Measurements from ENCODE around the gene HES2. TPM values are rescaled to one million over a fixed set of nuclear protein-coding genes. Genes with fewer than 3 reads are reported as not detected.
A peak's percentile ranks its signal among the peaks of the same experiment; 100 is the strongest.

HES2 gene
- total RNA-seq, 1 donor from 2014 or later, result 0.26 TPM

DNA sequence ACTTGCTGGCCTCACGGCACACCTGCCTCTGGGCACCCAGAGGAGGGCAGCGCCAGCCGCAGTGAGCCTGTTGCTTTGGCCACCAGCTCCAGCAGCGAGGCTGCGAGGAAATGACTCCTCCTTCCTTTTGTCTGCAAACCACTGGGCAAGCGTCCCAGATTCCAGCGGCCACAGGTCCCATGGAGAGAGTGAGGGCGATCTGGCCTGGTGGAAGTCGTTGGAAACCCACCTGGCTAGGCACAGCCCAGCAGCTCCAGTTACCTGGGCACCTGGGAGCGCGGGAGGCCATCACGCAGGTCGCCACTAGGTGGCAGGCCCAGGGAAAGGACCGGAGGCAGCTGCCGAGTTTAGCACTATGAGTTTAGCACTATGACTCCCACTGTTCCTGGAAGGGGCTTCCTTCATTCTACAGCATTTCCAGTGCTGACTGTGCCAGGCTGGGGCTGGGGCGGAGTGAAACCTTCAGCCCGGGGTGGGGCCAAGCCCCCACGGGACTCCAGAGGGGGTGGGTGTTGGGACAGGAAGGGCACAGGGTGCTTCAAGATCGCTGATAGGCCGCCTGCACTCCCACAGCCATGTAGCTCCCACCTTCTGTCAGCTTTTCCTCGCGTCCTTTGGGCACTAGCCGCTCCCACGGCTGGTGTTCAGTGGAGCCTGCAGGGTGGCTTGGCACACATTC, 3.7 kb upstream of the HES2 start:
- Mint-ChIP-seq H3K4me1 (peaks cover 12% of the 10 kb centered on the region), H3K9me3 (no peaks in the 10 kb centered on the region), H3K27ac (no peak overlapping the region), H3K36me3 (ENCODE audit: low read depth) (no peaks in the 10 kb centered on the region), H3K27me3 (peaks cover 50% of the 10 kb centered on the region), H3K4me3 (peak overlapping the region; percentile 63)
- intact Hi-C loops (cut with micrococcal nuclease), result loop anchor here (5.0 kb wide), 2 partner anchors 39 to 176 kb away; no protein-coding TSS in a partner anchor
- DNase-seq, result peak; percentile 92

DNA sequence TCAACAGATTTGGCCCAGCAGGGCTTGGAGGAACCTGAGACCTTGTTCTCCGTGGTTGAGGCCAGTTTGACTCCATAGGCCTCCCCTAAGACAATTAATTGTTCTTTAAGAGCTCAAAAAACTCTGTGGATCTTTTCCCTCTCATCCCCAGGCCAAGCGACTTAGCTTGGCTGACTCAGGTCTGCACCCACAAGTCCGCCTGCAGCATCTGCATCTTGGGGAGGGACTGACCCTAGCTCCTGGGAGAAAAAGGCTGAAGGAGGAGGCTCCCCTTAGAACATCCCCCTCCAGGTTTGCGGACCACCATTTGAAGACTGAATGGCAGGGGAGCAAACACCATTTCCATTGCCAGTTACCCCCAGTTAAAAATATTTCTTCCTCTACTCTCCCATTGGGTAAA, 1.5 kb upstream of the HES2 start:
- Mint-ChIP-seq H3K27me3 (peaks cover 64% of the 10 kb centered on the region), H3K9me3 (no peaks in the 10 kb centered on the region), H3K4me1 (peaks cover 12% of the 10 kb centered on the region), H3K27ac (no peak overlapping the region), H3K36me3 (ENCODE audit: low read depth) (no peaks in the 10 kb centered on the region), H3K4me3 (no peak overlapping the region)
- intact Hi-C loops (cut with micrococcal nuclease), result loop anchor here (5.0 kb wide), 2 partner anchors 41 to 174 kb away; no protein-coding TSS in a partner anchor
- DNase-seq, result no peak

DNA sequence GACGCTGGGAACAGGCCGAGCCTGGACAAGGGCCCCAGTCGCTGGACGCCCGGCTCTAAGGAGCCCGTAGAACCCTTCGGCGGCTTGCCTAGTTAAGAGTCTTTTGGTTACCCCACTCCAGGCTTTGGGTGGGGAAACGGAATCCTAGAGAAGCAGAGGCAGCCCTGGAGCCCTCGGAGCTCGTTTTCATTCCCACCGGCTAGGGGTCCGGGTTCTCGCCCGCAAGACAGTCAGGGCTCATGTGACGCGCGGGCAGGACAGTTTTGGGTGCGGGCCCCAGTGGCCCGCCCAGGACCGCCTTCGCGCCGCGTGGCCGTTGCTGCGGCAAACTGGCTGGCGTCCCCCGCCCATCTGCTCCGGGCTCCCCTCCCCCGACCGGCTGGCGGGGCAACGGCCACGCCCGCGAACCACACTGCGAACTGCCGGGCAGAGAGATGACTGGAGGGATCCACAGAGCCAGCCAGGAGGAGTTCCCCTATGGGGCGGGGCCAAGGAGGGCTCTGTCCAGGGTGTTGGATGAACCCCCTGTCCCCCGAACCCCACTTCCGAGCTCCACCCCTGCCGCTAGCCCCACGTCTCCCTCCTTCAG, 829 bp upstream of the HES2 start:
- DNase-seq, result peak; percentile 74
- no peaks in the 10 kb centered on the region for H3K36me3 Mint-ChIP-seq (ENCODE audit: low read depth)
- H3K27me3 Mint-ChIP-seq, result peaks cover 67% of the 10 kb centered on the region
- peak overlapping the region; percentile 21 for H3K4me3 Mint-ChIP-seq
- no peak overlapping the region for H3K27ac Mint-ChIP-seq
- intact Hi-C loops (cut with micrococcal nuclease), result loop anchor here (5.0 kb wide), 2 partner anchors 42 to 173 kb away; no protein-coding TSS in a partner anchor
- no peaks in the 10 kb centered on the region for H3K9me3 Mint-ChIP-seq
- H3K4me1 Mint-ChIP-seq, result peaks cover 12% of the 10 kb centered on the region

DNA sequence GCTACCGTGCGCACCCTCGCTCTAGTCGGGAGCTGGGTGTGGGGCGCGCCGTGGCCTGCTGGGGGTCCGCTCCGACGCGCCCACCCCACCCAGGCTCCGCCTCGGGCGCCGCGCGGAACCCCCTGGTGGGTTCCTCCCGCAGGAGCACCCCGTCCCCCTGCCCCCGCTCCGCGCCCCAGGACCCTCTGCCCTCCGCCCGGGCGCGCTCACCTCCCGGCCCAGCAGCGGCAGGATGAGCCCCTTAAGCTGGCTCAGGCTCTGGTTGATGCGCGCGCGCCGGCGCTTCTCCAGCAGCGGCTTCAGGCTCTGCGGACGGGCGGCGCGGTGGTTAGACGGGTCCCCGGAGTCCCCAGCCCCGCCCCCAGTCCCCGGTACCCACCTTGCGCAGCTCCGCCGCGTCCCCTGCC, 319 bp downstream of the HES2 start:
- intact Hi-C loops (cut with micrococcal nuclease), result no loop called here
- Mint-ChIP-seq H3K9me3 (no peaks in the 10 kb centered on the region), H3K27ac (no peak overlapping the region), H3K4me3 (peak overlapping the region; percentile 53), H3K36me3 (ENCODE audit: low read depth) (no peaks in the 10 kb centered on the region), H3K27me3 (peaks cover 70% of the 10 kb centered on the region), H3K4me1 (peaks cover 15% of the 10 kb centered on the region)
- no peak for DNase-seq

DNA sequence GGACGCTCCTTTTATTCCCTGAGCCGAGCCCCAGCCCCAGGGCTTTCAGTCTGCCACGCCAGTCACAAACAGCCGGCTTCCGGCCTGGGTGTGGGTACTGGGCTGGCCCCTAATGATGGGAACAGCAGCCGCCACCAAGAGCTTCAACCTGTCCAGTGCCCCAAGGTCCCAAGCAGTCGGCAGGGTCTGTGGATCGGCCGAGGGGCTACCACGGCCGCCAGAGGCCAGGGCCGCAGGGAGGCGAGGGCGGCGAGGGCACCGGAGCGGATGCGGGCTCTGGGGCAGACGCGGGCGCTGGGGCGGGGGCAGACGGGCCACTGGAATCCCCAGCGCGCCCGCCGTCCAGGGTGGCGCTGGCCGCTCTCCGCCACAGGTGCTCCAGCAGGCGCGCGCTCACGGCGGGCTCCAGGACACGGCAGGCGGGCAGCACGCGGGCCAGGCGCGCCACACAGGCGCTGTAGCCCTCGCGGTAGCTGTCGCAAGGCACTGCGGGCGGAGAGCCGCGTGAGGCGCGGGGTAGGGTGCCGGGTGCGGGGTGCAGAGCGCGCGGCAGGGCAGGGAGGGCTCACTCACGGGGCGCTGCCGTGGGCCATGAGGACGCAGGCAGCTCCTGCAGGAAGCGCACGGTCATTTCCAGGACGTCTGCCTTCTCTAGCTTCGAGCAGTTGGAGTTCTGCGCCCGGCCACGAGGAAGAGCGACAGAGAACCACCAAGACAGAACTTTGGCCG, 887 bp downstream of the HES2 start:
- peaks cover 68% of the 10 kb centered on the region for H3K27me3 Mint-ChIP-seq

DNA sequence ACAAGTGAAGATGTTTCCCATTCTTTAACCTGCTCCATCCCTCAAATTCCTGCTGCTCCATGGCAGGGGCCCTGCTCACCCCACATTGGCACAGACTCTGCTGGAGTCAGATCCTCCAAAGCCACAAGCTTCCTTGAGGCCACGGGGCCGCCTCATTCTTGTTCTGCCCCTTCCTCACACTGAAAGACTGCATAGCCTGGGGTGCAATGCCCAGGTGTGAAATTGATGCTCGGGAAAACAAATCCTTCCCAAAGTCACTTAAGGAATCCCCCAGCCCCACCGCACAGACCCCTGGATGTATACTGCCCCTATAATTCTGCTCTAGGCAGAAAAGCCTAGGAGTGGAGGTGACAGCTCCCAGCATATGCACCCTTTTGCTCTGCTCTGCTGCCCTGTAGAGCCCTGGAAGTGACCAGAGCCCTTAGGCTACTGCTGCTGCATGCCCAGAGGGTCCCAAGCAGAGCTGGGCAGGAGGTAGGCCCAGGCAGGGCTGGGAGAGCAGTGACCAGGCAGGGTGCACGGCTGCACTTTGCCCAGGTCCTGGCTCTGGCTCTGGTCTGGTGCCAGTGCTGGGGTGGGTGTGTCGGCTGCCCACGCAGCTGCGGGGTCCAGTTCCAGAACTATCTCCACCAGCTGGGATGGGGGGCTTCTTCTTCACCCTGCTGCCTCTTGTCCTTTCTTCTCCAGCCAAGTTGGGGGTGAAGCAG, 1.6 kb downstream of the HES2 start:
- peaks cover 65% of the 10 kb centered on the region for H3K27me3 Mint-ChIP-seq
- H3K9me3 Mint-ChIP-seq, result no peaks in the 10 kb centered on the region
- H3K4me3 Mint-ChIP-seq, result no peak overlapping the region
- DNase-seq, result no peak
- H3K36me3 Mint-ChIP-seq (ENCODE audit: low read depth), result no peaks in the 10 kb centered on the region
- intact Hi-C loops (cut with micrococcal nuclease), result no loop called here
- H3K4me1 Mint-ChIP-seq, result peaks cover 13% of the 10 kb centered on the region
- H3K27ac Mint-ChIP-seq, result no peak overlapping the region

More for the DNA sequence above, 887 bp downstream of the HES2 start:
- no peaks in the 10 kb centered on the region for H3K36me3 Mint-ChIP-seq (ENCODE audit: low read depth)
- peak overlapping the region; percentile 53 for H3K4me3 Mint-ChIP-seq
- intact Hi-C loops (cut with micrococcal nuclease), result no loop called here
- H3K4me1 Mint-ChIP-seq, result peaks cover 14% of the 10 kb centered on the region
- no peak overlapping the region for H3K27ac Mint-ChIP-seq
- DNase-seq, result no peak
- H3K9me3 Mint-ChIP-seq, result no peaks in the 10 kb centered on the region

DNA sequence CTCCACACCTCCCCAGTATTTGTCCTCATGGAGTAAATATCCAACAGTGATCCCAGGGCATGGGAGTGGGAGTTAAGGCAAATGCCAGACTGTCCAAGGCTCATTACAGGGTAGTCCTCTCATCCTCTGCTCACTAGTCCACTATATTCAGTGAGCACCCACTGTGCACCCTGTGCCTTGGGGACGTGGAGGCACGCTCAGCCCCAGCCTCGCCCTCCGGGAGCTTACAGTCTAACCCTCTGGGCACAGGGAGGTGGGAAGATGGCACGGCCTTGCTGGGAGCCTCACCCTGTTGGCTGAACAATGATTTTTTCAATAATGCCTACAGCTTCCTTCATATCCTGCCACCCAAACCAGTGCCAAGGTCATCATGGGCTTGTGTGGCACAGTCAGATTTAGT, 2.8 kb downstream of the HES2 start:
- peaks cover 13% of the 10 kb centered on the region for H3K4me1 Mint-ChIP-seq
- DNase-seq, result no peak
- H3K4me3 Mint-ChIP-seq, result no peak overlapping the region
- H3K9me3 Mint-ChIP-seq, result no peaks in the 10 kb centered on the region
- peaks cover 63% of the 10 kb centered on the region for H3K27me3 Mint-ChIP-seq
- H3K27ac Mint-ChIP-seq, result no peak overlapping the region
- H3K36me3 Mint-ChIP-seq (ENCODE audit: low read depth), result no peaks in the 10 kb centered on the region
- intact Hi-C loops (cut with micrococcal nuclease), result no loop called here

DNA sequence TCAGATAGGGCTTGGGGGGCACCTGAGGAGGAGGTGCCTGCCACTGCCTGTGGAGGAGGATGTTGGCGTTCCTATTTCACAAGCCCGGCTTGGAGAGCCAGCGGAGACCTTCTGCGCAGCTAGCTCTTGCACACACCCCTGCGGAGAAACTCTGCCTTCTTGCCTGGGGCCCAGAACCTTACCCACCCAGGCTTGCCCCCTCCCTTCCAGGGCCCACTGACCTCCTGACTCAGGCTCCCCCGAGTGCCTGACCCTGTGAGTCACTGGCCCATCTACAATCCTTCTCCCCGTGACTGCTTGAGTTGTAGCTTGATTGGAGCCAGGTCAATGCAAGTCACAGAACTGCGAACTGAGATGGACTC, 3.4 kb downstream of the HES2 start:
- Mint-ChIP-seq H3K27me3 (peaks cover 57% of the 10 kb centered on the region), H3K4me3 (no peak overlapping the region), H3K9me3 (no peaks in the 10 kb centered on the region), H3K4me1 (peaks cover 10% of the 10 kb centered on the region), H3K36me3 (ENCODE audit: low read depth) (no peaks in the 10 kb centered on the region), H3K27ac (no peak overlapping the region)
- intact Hi-C loops (cut with micrococcal nuclease), result no loop called here
- DNase-seq, result no peak

DNA sequence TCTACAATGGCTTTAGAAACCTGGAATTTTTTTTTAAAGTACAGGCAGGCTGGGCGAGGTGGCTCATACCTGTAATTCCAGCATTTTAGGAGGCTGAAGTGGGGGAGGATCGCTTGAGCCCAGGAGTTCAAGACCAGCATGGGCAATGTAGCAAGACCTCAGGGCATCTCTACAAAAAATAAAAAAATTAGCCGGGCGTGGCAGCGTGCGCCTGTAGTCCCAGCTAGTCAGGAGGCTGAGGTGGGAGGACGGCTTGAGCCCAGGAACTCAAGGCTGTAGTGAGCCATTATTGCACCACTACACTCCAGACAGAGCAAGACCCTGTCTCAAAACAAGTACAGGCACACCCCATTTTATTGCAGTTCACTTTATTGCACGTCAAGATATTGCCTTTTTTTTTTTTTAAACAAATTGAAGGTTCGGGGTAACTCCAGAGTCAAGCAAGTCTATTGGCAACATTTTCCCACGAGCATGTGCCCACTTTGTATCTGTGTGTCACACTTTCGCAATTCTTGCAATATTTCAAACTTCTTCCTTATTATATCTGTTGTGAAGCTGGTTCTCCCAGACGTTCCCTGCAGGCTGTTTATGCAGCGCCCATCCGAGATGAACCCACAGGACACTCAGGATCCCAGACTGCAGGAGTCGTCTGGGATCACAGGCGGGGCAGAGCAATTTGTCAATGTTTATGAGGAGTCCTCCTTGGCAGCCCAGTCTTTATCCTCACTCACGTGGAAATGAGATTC, 4.7 kb downstream of the HES2 start:
- Mint-ChIP-seq H3K27ac (no peak overlapping the region), H3K27me3 (peaks cover 51% of the 10 kb centered on the region), H3K36me3 (ENCODE audit: low read depth) (no peaks in the 10 kb centered on the region)

DNA sequence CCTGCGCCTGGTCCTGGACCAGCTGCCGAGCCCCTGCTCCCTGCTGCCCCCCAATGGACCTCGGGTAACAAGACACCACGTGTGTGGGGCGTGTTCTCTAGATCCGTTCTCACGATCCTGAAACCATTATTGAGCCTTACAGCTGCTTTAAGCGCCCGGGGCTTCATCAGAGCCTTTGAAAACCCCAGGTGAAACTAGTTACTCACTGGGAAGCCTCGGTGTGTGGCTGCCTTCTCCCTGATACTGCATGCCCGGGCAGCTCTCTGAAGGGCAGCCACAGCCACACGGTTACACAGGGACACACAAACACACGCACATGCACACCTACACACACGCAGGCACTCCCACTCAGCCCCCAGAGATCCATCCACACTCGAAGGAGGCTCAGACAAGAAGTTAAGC, 5.3 kb downstream of the HES2 start:
- peak; percentile 81 for DNase-seq
- Mint-ChIP-seq H3K27me3 (peaks cover 49% of the 10 kb centered on the region), H3K4me3 (peak overlapping the region; percentile 64), H3K27ac (peak overlapping the region; percentile 63), H3K9me3 (no peaks in the 10 kb centered on the region), H3K36me3 (ENCODE audit: low read depth) (no peaks in the 10 kb centered on the region), H3K4me1 (peaks cover 7% of the 10 kb centered on the region)
- intact Hi-C loops (cut with micrococcal nuclease), result no loop called here

More for the DNA sequence above, 4.7 kb downstream of the HES2 start:
- peaks cover 7% of the 10 kb centered on the region for H3K4me1 Mint-ChIP-seq
- intact Hi-C loops (cut with micrococcal nuclease), result no loop called here
- H3K4me3 Mint-ChIP-seq, result no peak overlapping the region
- no peaks in the 10 kb centered on the region for H3K9me3 Mint-ChIP-seq
- no peak for DNase-seq

DNA sequence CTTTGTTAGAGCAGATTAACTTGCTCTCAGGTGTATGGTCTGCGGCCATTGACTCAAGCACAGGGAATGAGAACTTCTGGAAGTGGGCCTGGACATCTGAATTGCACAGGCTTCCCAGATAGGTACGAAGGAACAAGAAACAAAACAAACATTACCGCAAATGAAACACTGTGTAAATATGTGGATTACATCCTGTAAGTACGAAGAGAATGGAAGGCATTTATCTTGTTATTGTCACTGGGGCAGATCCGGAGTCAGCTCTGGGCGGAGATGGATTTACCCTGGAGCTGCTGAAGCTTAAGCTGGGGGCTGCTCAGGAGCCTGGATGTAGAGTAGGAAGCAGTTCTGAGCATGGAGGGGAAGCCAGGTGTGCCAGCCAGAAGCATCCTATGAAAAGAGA, 6.8 kb downstream of the HES2 start:
- Mint-ChIP-seq H3K9me3 (no peaks in the 10 kb centered on the region), H3K27ac (no peak overlapping the region), H3K36me3 (ENCODE audit: low read depth) (no peaks in the 10 kb centered on the region), H3K4me3 (no peak overlapping the region), H3K27me3 (peaks cover 48% of the 10 kb centered on the region), H3K4me1 (peaks cover 7% of the 10 kb centered on the region)
- DNase-seq, result no peak
- intact Hi-C loops (cut with micrococcal nuclease), result no loop called here

DNA sequence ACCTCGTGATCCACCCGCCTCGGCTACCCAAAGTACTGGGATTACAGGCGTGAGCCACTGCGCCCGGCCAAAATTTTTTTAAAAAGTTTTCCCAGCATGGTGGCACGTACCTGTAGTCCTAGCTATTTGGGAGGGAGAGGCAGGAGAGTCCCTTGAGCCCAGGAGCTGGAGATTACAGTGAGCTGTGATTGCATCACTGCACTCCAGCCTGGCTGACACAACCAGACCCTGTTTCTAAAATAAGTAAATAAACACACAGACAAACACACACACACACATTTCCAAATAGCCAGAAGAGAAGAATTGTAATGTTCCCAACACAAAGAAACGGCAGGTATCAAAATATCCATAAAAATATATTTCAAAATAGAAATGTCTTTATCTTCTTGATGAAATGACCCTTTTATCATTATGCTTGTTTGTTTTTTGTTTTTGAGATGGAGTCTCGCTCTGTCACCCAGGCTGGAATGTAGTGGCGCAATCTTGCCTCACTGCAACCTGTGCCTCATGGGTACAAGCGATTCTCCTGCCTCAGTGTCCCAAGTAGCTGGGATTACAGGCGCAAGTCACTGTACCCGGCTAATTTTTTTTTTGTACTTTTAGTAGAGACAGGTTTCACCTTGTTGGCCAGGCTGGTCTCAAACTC, 9.3 kb downstream of the HES2 start:
- intact Hi-C loops (cut with micrococcal nuclease), result no loop called here
- Mint-ChIP-seq H3K27ac (no peak overlapping the region), H3K4me3 (no peak overlapping the region), H3K9me3 (no peaks in the 10 kb centered on the region), H3K4me1 (peaks cover 7% of the 10 kb centered on the region), H3K27me3 (peaks cover 38% of the 10 kb centered on the region), H3K36me3 (ENCODE audit: low read depth) (no peaks in the 10 kb centered on the region)
- DNase-seq, result no peak

DNA sequence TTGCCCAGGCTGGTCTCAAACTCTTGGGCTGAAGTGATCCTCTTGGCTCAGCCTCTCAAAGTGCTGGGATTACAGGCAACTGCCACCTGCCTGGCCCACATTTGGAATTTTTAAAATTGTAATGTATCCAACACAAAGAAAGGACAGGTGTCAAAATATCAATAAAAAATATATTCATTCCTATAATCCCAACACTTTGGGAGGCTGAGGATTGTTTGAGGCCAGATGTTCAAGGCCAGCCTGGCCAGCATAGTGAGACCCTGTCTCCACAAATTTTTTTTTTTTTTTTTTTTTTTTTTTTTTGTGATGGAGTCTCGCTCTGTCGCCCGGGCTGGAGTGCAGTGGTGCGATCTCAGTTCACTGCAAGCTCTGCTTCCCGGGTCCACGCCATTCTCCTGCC, 10.0 kb downstream of the HES2 start:
- Mint-ChIP-seq H3K36me3 (ENCODE audit: low read depth) (no peaks in the 10 kb centered on the region), H3K4me1 (peaks cover 9% of the 10 kb centered on the region), H3K27ac (no peak overlapping the region), H3K27me3 (peaks cover 40% of the 10 kb centered on the region), H3K9me3 (no peaks in the 10 kb centered on the region), H3K4me3 (no peak overlapping the region)
- no peak for DNase-seq
- intact Hi-C loops (cut with micrococcal nuclease), result no loop called here
